GM12864 (cell line): ENCODE data around the gene RSAD2.
A peak's percentile ranks its signal among the peaks of the same experiment; 100 is the strongest.

ENCODE experiments used
- DNase-seq: peaks from one replicate; pipeline ENCODE4 v3.0.0-alpha.2; 2011; ENCODE audit warnings: low read depth
- H3K4me3 ChIP-seq: 2 replicates; pipeline ENCODE4 v1.5.1; 2011; ENCODE audit warnings: mild to moderate bottlenecking, low read depth, low read length, control low read depth
- TF ChIP-seq, protein P1 (sequence below): IDR thresholded peaks from 2 replicates; pipeline ENCODE4 v1.5.1; 2011; ENCODE audit warnings: low read depth, mild to moderate bottlenecking, moderate library complexity, low read length, control low read depth, inconsistent platforms; ENCODE audit errors: missing control alignments

The RSAD2 gene

DNA sequence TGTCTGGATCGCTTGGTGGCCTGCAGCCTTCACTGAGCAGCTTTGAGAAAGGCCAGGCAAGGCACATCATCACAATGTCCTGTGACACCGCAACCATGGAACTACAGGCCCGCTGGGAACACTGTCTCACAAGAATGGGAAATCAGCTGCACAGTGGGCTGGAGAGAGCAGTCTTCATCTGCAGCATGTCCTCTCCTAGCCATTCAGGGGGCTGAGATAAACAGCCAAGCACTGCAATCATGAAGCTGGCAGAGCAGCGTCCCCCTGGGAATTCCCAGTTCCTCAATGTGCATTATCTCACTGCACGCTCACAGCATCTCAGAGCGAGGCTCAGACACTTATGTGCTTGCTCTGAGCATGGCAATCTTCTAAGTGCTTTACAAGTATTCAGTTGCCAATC lies 13.8 kb upstream of the RSAD2 start:
- TF ChIP-seq, protein P1, sequence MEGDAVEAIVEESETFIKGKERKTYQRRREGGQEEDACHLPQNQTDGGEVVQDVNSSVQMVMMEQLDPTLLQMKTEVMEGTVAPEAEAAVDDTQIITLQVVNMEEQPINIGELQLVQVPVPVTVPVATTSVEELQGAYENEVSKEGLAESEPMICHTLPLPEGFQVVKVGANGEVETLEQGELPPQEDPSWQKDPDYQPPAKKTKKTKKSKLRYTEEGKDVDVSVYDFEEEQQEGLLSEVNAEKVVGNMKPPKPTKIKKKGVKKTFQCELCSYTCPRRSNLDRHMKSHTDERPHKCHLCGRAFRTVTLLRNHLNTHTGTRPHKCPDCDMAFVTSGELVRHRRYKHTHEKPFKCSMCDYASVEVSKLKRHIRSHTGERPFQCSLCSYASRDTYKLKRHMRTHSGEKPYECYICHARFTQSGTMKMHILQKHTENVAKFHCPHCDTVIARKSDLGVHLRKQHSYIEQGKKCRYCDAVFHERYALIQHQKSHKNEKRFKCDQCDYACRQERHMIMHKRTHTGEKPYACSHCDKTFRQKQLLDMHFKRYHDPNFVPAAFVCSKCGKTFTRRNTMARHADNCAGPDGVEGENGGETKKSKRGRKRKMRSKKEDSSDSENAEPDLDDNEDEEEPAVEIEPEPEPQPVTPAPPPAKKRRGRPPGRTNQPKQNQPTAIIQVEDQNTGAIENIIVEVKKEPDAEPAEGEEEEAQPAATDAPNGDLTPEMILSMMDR: no peak
- no peak for DNase-seq
- no peak overlapping the region for H3K4me3 ChIP-seq

DNA sequence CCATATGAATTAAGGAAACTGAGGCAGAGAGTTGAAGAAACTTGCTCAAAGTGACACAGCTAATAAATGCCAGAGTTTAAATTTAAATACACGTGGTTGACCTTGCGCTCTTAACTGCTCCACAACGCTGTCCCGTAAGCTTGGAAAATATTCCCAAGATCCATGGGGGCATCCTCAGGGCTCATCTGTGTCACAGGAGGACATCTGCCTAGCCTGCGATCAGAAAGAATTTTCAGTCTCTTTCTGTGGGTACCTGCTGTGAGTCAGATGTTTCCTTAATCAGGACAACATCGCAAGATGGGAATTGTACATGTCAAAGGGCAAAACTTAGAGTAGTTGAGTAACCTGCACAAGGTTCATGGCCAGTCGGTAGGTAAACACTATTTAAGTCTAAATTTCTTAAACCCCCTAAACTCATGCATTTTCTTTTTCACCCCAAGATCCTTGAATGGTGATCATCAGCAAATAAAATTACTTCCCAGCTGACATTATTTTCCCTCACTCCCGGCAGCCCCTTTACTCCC lies 13.3 kb upstream of the RSAD2 start:
- no peak for DNase-seq

DNA sequence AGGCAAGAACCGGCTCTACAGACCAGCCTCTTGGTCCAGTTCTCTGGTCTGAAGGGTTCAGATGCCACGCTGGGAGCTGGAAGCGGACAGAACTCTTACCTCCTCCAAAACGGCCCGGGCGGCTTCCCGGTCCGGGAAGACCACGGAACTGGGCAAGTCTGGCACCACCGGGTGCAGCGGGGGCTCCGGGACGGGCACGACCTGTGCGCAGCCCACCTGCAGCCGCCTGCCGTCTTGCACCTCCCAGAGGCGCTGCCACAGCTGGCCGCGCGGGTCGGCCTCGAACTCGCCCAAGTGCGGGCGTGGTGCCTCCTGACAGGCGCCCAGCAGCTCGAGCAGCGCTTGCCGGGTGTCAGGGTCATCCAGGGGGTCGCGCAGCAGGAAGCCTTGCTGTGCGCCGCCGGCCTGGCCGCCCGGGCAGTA lies 12.6 kb upstream of the RSAD2 start:
- H3K4me3 ChIP-seq: peak overlapping the region; percentile 83
- no peak for DNase-seq
- TF ChIP-seq, protein P1: no peak

More for the DNA sequence above, 13.3 kb upstream of the RSAD2 start:
- TF ChIP-seq, protein P1: no peak
- peak overlapping the region; percentile 83; the same call in 1 of the 2 replicates for H3K4me3 ChIP-seq

DNA sequence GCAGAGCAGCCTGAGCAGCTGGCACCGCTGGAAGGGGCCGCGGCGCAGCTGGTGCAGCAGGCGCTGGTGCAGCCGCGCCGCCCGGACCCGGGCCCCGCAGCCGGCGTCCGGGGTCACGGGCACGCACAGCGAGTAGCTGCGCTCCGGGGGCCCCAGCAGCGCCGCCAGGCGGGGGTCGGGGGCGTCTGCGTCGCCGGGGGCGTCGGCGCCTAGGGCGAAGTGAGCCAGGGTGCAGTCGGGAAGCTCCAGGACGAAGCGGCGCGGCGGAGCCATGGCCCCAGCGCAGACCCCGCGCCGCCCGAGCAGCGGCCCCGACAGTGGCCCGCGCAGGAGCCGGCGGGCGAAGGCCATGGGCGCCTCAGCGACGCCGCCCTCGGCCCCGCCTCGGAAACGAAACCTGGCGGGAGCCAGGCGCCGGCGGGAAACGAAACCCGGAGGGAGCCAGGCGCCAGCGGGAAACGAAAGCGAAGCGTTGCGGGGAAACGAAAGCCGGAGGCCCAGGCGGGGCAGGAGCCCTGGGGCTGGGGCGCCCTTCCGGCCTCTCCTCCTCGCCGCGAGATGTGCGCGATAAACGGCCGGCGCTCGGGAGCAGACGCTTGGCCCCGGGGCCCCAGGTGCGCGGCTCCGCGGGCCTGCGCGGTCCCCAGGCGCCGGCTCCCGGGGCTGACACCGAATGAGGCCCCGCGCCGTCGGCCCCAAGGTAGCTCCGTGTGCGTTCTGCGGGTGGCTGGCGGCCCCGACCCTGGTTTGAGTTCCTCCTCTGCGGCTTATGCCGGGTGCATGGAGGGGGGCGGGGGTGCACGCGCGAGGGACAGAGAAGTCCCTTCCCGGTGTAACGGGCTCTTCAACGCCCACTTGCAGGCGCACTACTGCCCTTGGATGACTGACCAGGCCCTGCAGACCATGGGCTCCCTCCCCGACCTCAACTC lies 12.0 kb upstream of the RSAD2 start, which contains the start of gene CMPK2:
CMPK2 (minus strand) TSS at position 562 of the 929 bp plus-strand sequence; CDS start at position 351, 211 bp downstream.
- TF ChIP-seq, protein P1: peak; percentile 30
- no peak for DNase-seq
- H3K4me3 ChIP-seq: peak within 1 kb of the TSS; percentile 83

DNA sequence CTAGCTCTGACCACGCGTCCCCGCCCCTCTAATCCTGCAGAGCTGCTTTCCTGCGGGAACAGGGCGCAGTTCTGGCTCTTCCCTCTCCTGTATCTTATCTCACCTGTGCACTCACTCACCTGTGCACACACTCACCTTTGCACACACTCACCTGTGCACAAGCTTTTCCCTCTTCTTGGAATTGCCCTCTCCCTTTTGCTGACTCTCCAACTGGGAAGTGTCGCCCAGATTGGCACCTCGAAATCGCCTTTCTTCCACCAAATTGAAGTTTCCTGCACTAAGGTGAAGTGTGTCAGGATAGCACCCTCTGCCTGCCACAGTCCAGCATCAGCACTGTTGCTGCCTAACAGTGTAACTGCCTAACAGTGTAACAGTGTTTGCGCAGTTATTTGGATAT lies 11.3 kb upstream of the RSAD2 start:
- H3K4me3 ChIP-seq: peak overlapping the region; percentile 83
- TF ChIP-seq, protein P1: peak; percentile 48
- no peak for DNase-seq

DNA sequence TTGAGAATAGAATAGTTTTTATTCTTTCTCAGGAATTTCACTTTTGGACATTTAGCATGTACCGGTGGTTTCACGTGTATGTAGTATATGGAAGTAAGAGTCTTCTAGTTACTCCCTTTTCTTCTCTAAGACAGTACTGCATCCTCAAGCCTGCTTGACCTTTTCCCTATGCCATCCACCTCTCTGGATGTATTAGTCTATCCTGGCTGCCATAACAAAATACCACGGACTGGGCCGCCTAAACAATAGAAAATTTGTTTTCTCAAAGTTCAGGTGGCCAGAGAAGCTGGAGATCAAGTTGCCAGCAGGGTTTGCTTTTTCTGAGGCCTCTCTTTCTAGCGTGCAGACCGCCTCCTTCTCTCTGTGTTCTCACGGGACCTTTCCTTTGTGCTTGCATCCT lies 10.6 kb upstream of the RSAD2 start:
- DNase-seq: no peak
- no peak overlapping the region for H3K4me3 ChIP-seq
- TF ChIP-seq, protein P1: no peak
